Hippocampal formation (tissue), 2 donors: ENCODE data around the gene UNC93B1.
A peak's percentile ranks its signal among the peaks of the same experiment; 100 is the strongest.

Experiments
- DNase-seq, 2 donors: peaks; one replicate each; lab custom pipeline; 2025; lab: John Stamatoyannopoulos, UW

UNC93B1 gene

GRCh38 chr11:68022531-68022930, 18.6 kb upstream of the UNC93B1 start:
- DNase-seq = no peak

GRCh38 chr11:68021167-68021787, 17.4 kb upstream of the UNC93B1 start:
- DNase-seq = no peak

DNA sequence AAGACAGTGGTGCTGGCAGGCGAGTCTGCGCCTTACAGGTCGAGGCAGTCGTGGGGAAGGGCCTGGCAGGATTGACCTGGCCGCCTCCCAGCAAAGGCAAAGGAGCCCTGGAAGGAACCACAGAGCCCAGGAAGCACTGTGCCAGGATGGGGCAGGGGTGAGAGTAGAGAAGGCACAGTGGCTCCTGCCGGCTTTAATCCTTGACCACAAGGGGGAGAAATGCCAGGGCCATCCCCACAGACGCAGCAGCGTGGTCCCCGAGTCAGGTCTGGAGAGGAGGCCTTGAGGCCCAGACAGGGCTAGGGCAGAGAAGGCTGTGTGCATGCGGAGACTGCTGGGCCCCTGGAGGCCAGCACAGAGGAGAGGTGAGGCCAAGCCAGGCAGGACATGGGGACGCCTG, 16.7 kb upstream of the UNC93B1 start:
- peak in 1 of 2 donors; percentile 21 for DNase-seq

- no peak for DNase-seq
These were observed 15.6 kb upstream of the UNC93B1 start for GRCh38 chr11:68019486-68019885.

DNA sequence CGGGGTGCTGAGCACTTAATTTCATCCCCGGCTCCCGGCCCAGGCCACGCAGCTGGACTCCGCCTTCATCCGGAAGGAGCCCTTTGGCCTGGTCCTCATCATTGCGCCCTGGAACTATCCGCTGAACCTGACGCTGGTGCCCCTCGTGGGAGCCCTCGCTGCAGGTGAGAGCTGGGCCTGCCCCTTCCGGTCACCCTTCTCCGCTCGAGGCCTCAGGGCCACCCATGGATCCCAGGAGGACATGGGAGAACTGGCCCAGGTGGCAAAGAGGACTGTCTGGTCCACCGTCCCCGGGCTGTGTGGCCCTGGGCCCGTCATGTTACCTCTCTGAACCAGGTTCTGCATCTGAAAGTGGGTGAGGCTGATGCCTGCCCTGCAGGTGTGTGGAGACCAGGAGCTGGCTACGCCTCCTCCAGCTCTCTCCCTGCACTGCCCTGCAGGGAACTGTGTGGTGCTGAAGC, 14.9 kb upstream of the UNC93B1 start:
- DNase-seq = no peak

- DNase-seq = no peak
These were observed 14.3 kb upstream of the UNC93B1 start for GRCh38 chr11:68017980-68018729.

DNA sequence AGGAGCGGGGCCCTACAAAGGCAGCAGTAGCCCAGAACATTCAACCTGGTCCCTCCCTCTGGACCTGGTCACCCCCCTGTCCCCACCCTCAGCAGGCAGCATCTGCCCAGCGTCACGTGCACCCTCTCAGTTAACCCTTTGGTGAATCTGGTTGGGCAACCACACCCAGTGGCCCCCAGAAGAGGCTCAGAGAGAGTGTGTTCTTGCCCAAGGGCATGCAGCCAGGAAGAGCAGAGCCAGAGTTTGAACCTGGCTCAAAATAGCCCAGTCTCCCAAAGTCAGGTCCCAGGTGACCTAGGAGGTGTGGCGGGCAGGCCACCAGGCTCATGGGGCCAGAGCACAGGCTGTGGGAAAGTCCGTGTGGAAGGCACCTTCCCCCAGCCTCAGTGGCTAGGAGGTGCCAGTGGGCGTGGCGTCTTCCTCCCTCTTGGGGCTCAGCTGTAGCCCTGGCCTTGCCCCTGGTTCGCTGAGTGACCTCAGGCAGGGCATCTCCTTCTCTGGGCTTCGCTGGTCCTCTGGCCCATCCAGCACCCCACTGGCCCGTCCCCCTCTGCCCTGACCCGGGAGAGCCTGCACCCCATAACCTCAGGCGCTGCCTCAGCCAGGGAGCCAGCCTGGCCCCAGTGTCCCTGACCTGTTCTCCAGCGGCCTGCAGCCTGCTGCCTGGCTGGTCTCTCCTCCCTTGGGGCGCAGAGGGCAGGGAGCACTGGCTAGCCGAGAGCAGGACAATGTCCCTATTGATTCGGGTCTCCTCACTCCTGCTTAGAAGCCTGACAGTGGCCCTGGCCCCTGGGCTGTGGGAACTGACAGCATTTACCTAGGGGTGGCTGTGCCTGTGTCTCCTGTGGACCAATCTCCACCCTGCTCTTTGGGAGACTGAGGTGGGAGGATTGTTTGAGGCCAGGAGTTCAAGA, 13.3 kb upstream of the UNC93B1 start:
- DNase-seq = no peak

GRCh38 chr11:68016161-68016903, 12.4 kb upstream of the UNC93B1 start:
- DNase-seq = no peak

DNA sequence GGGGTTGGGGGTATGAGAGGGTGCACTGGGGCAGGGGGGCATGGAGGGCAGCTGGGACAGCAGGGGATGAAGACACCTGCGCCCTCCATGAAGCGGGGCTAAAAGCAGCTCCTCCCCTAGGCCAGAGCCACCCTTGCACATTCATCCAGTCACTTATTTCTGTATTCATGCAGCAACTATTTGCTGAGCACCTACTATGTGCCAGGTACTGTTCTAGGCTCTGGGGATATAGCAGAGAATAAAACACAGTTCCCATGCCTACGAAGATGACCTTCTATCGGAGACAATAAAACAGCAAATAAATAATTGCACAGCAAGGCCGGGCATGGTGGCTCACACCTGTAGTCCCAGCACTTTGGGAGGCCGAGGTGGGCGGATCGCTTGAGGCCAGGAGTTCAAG, 11.6 kb upstream of the UNC93B1 start:
- no peak for DNase-seq

DNA sequence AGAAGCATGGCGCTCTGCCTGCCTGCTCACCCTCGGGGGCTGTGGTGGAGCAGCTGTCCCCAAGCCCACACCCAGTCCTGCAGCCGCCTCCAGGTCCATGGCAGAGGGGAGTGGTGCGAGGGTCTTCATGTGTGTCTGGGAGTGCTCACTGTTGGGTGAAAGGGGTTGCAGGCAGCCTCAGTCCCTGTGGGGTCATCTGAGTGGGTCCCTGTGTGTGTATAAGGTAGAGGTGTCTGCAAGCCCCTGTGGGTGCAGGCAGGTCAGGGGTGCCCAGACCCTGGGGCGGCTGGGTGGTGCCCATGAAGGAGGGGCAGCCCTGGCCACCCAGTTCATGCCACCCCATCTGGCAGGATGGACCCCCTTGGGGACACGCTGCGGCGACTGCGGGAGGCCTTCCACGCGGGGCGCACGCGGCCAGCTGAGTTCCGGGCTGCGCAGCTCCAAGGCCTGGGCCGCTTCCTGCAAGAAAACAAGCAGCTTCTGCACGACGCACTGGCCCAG, 11.1 kb upstream of the UNC93B1 start:
- no peak for DNase-seq

DNA sequence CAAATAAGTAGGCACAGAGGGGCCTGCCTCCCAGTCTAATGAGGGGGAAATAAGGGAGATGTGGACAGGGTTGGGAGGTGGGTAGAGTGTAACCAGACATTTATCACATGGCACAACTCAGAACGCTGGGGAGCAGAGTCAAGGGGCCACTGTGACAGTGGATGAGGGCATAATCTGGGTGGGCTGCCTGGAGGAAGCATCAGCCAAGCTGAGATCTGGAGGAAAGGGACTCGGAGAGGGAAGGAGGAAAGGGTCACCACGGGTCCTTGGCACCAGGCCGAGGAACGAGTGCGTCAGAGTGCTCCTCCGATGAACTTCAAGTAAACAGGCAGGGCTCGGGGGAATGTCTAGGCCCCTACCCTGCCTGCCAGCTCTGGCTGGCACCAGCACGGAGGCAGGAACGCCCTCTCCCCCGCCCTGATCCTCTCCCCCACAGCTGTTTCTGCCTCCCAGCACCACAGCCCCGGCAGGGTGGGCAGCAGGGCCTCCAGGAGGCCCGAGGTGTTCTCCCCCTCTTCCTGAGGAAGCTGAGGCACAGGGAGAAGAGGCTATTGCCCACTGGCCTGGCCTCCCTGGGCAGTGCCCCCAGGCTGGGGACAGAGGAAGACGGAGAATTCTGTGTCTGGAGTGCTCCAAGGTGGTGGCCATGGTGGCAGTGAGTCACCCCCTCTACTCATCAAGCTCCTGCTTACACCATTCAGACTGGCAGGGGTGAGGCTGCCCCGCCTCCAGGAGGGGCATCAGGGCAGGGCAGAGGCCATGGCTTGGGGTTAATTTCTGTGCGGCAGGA, 10.5 kb upstream of the UNC93B1 start:
- DNase-seq = no peak

GRCh38 chr11:68013611-68014156, 9.8 kb upstream of the UNC93B1 start:
- no peak for DNase-seq

GRCh38 chr11:68012843-68013610, 9.1 kb upstream of the UNC93B1 start:
- peak in 1 of 2 donors; percentile 24 for DNase-seq

- no peak for DNase-seq
These were observed 8.3 kb upstream of the UNC93B1 start for GRCh38 chr11:68012044-68012842.

GRCh38 chr11:68011051-68011943, 7.4 kb upstream of the UNC93B1 start:
- no peak for DNase-seq

- DNase-seq = peak; percentile 67 to 88
These were observed 6.5 kb upstream of the UNC93B1 start, which contains the start of gene ALDH3B1 for GRCh38 chr11:68010090-68011041. Gene ALDH3B1 (plus strand): TSS chr11:68010327. CDS start chr11:68015298, 4,971 bp downstream.
